Measurements from ENCODE around the gene CLNS1A.
A peak's percentile ranks its signal among the peaks of the same experiment; 100 is the strongest.
"Not testable (repeated sequence)": the region's sequence is repeated elsewhere in the genome, so short reads cannot be mapped to it uniquely, and the experiment has no call there.

CLNS1A gene

GRCh38 chr11:77619576-77620198 lies 17.9 kb downstream of the CLNS1A start:
- no peak for DNase-seq (ENCODE audit: extremely low read depth in 1 of 2, low read depth in 1 of 2)

GRCh38 chr11:77617892-77618291 lies 19.7 kb downstream of the CLNS1A start:
- no peak for DNase-seq (ENCODE audit: extremely low read depth in 1 of 2, low read depth in 1 of 2)

- no peak for DNase-seq (ENCODE audit: extremely low read depth in 1 of 2, low read depth in 1 of 2)
Observed at GRCh38 chr11:77611921-77612320, 25.7 kb downstream of the CLNS1A start.

- no peak for DNase-seq (ENCODE audit: extremely low read depth in 1 of 2, low read depth in 1 of 2)
Observed at GRCh38 chr11:77609234-77609633, 28.4 kb downstream of the CLNS1A start.

- no peak for DNase-seq (ENCODE audit: extremely low read depth in 1 of 2, low read depth in 1 of 2)
Observed at GRCh38 chr11:77604281-77604680, 33.3 kb downstream of the CLNS1A start.

- DNase-seq (ENCODE audit: extremely low read depth in 1 of 2, low read depth in 1 of 2) = no peak
Observed at GRCh38 chr11:77602381-77603088, 35.1 kb downstream of the CLNS1A start.

GRCh38 chr11:77598195-77598594 lies 39.4 kb downstream of the CLNS1A start:
- no peak for DNase-seq (ENCODE audit: extremely low read depth in 1 of 2, low read depth in 1 of 2)

GRCh38 chr11:77596626-77597025 lies 41.0 kb downstream of the CLNS1A start:
- DNase-seq (ENCODE audit: extremely low read depth in 1 of 2, low read depth in 1 of 2) = no peak

- no peak for DNase-seq (ENCODE audit: extremely low read depth in 1 of 2, low read depth in 1 of 2)
Observed at GRCh38 chr11:77593883-77594282, 43.7 kb downstream of the CLNS1A start.

- no peak for DNase-seq (ENCODE audit: extremely low read depth in 1 of 2, low read depth in 1 of 2)
Observed at GRCh38 chr11:77592727-77593126, 44.9 kb downstream of the CLNS1A start.

GRCh38 chr11:77590194-77590782 lies 47.3 kb downstream of the CLNS1A start:
- no peak for DNase-seq (ENCODE audit: extremely low read depth in 1 of 2, low read depth in 1 of 2)

- DNase-seq (ENCODE audit: extremely low read depth in 1 of 2, low read depth in 1 of 2) = peak; percentile 41 to 56
Observed at GRCh38 chr11:77589521-77590193, 47.9 kb downstream of the CLNS1A start, which contains the start of gene AQP11. AQP11 (plus strand) TSS chr11:77589953; CDS start chr11:77589993, 40 bp downstream.

GRCh38 chr11:77589181-77589520 lies 48.4 kb downstream of the CLNS1A start:
- no peak for DNase-seq (ENCODE audit: extremely low read depth in 1 of 2, low read depth in 1 of 2)

- DNase-seq (ENCODE audit: extremely low read depth in 1 of 2, low read depth in 1 of 2) = no peak
Observed at GRCh38 chr11:77580712-77581337, 56.8 kb downstream of the CLNS1A start.

GRCh38 chr11:77575428-77575827 lies 62.2 kb downstream of the CLNS1A start:
- DNase-seq (ENCODE audit: extremely low read depth in 1 of 2, low read depth in 1 of 2) = not testable (repeated sequence)

GRCh38 chr11:77570896-77571295 lies 66.7 kb downstream of the CLNS1A start:
- DNase-seq (ENCODE audit: extremely low read depth in 1 of 2, low read depth in 1 of 2) = not testable (repeated sequence)

- DNase-seq (ENCODE audit: extremely low read depth in 1 of 2, low read depth in 1 of 2) = no peak
Observed at GRCh38 chr11:77569676-77570070, 67.9 kb downstream of the CLNS1A start.

GRCh38 chr11:77568916-77569675 lies 68.5 kb downstream of the CLNS1A start:
- no peak for DNase-seq (ENCODE audit: extremely low read depth in 1 of 2, low read depth in 1 of 2)

GRCh38 chr11:77568306-77568705 lies 69.3 kb downstream of the CLNS1A start:
- DNase-seq (ENCODE audit: extremely low read depth in 1 of 2, low read depth in 1 of 2) = no peak
